HG03139 (cell line): Measurements from ENCODE around the gene EPYC.
"Not testable (repeated sequence)": the region's sequence is repeated elsewhere in the genome, so short reads cannot be mapped to it uniquely, and the experiment has no call there.

Experiments
- ATAC-seq: cut with Tn5 transposase; IDR thresholded peaks from one replicate; pipeline ENCODE4 v1.9.1; 2021; ENCODE audit not compliant: unreplicated experiment

The EPYC gene

GRCh38 chr12:90991952-90992465 lies 12.8 kb downstream of the EPYC start:
- no peak for ATAC-seq

GRCh38 chr12:90990611-90991010 lies 14.2 kb downstream of the EPYC start:
- ATAC-seq, result no peak

GRCh38 chr12:90989686-90990111 lies 15.1 kb downstream of the EPYC start:
- no peak for ATAC-seq

GRCh38 chr12:90987520-90987919 lies 17.3 kb downstream of the EPYC start:
- ATAC-seq, result peak; percentile 77

- ATAC-seq, result no peak
These were observed 17.7 kb downstream of the EPYC start for GRCh38 chr12:90987101-90987500.

- not testable (repeated sequence) for ATAC-seq
These were observed 19.4 kb downstream of the EPYC start for GRCh38 chr12:90985331-90985730.

GRCh38 chr12:90984114-90984513 lies 20.7 kb downstream of the EPYC start:
- ATAC-seq, result no peak

GRCh38 chr12:90982170-90982569 lies 22.6 kb downstream of the EPYC start:
- ATAC-seq, result no peak

GRCh38 chr12:90979951-90980350 lies 24.8 kb downstream of the EPYC start:
- ATAC-seq, result no peak

- ATAC-seq, result no peak
These were observed 25.8 kb downstream of the EPYC start for GRCh38 chr12:90979019-90979418.

- ATAC-seq, result peak; percentile 85
These were observed 26.5 kb downstream of the EPYC start for GRCh38 chr12:90978117-90978770.

- no peak for ATAC-seq
These were observed 27.5 kb downstream of the EPYC start for GRCh38 chr12:90977224-90977623.

- no peak for ATAC-seq
These were observed 30.5 kb downstream of the EPYC start for GRCh38 chr12:90974286-90974685.

GRCh38 chr12:90972226-90972625 lies 32.5 kb downstream of the EPYC start:
- no peak for ATAC-seq

- ATAC-seq, result no peak
These were observed 33.9 kb downstream of the EPYC start for GRCh38 chr12:90970911-90971310.

- ATAC-seq, result no peak
These were observed 34.3 kb downstream of the EPYC start for GRCh38 chr12:90970471-90970870.

- no peak for ATAC-seq
These were observed 34.9 kb downstream of the EPYC start for GRCh38 chr12:90969851-90970250.

GRCh38 chr12:90969346-90969745 lies 35.4 kb downstream of the EPYC start:
- ATAC-seq, result no peak

GRCh38 chr12:90965204-90965603 lies 39.6 kb downstream of the EPYC start:
- ATAC-seq, result no peak

- no peak for ATAC-seq
These were observed 40.2 kb downstream of the EPYC start for GRCh38 chr12:90964616-90965015.

- ATAC-seq, result no peak
These were observed 40.8 kb downstream of the EPYC start for GRCh38 chr12:90963946-90964345.

- ATAC-seq, result no peak
These were observed 43.6 kb downstream of the EPYC start for GRCh38 chr12:90961154-90961553.

- peak; percentile 77 for ATAC-seq
These were observed 45.1 kb downstream of the EPYC start for GRCh38 chr12:90959538-90960139.
